Ectodermal cell (in vitro differentiated cells): ENCODE measurements around the gene LRFN5.

ENCODE experiments used
- H3K27ac ChIP-seq: 2 replicates; pipeline ENCODE4 v1.7.0; 2013; ENCODE audit warnings: mild to moderate bottlenecking, low read depth, low read length; ENCODE audit not compliant: insufficient read depth, poor library complexity, severe bottlenecking
- H3K27me3 ChIP-seq: 2 replicates; pipeline ENCODE4 v1.7.0; 2013; ENCODE audit warnings: mild to moderate bottlenecking, low read length; ENCODE audit not compliant: insufficient read depth, control insufficient read depth, poor library complexity, severe bottlenecking
- H3K36me3 ChIP-seq: one replicate; pipeline ENCODE4 v1.7.0; 2013; ENCODE audit warnings: low read length; ENCODE audit not compliant: control insufficient read depth, insufficient read depth
- H3K4me1 ChIP-seq: one replicate; pipeline ENCODE4 v1.7.0; 2013; ENCODE audit warnings: low read length; ENCODE audit not compliant: control insufficient read depth, insufficient read depth
- H3K4me3 ChIP-seq: 2 replicates; pipeline ENCODE4 v1.7.0; 2013; ENCODE audit warnings: low read depth, low read length, control low read depth; ENCODE audit not compliant: insufficient read depth
- H3K9me3 ChIP-seq: 2 replicates; pipeline ENCODE4 v1.7.0; 2013; ENCODE audit warnings: mild to moderate bottlenecking, low read length, moderate library complexity; ENCODE audit not compliant: control insufficient read depth
- WGBS, 2 experiments: methylation state at CpG; one replicate each; pipeline ENCODE4 v1.1.7; 2013; ENCODE audit warnings: missing lambda C conversion rate in 2 of 2; 5-methylcytosine and 5-hydroxymethylcytosine counted together

The LRFN5 gene

GRCh38 chr14:41915732-41916131 lies 309.1 kb downstream of the LRFN5 start:
- Histone ChIP-seq H3K4me1 (no peaks in the 10 kb centered on the region), H3K4me3 (no peak overlapping the region), H3K9me3 (no peaks in the 10 kb centered on the region)

DNA sequence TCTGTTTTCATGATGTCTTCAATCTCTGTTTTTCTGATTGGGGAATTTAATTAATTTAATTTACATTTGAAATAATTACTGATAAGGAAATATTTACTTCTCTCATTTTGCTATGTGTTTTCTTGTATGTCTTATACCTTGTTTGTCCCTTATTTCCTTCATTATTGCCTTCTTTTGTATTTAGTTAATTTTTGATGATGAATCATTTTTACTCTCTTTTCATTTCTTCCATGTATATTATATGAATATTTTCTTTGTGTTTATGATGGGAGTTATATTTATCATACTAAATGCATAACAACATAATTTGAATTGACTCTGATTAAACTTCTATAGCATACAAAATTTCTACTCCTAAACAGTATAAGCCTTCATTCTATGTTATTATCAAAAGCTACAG lies 309.6 kb downstream of the LRFN5 start:
- no peaks in the 10 kb centered on the region for H3K9me3 ChIP-seq
- no peaks in the 10 kb centered on the region for H3K4me1 ChIP-seq
- no peaks in the 10 kb centered on the region for H3K36me3 ChIP-seq
- no peaks in the 10 kb centered on the region for H3K27me3 ChIP-seq
- no peak overlapping the region for H3K4me3 ChIP-seq
- H3K27ac ChIP-seq = no peak overlapping the region

More at GRCh38 chr14:41915732-41916131, 309.1 kb downstream of the LRFN5 start:
- no peaks in the 10 kb centered on the region for H3K36me3 ChIP-seq
- no peaks in the 10 kb centered on the region for H3K27me3 ChIP-seq
- no peak overlapping the region for H3K27ac ChIP-seq

- H3K36me3 ChIP-seq = no peaks in the 10 kb centered on the region
- no peaks in the 10 kb centered on the region for H3K27me3 ChIP-seq
- no peaks in the 10 kb centered on the region for H3K9me3 ChIP-seq
- no peak overlapping the region for H3K4me3 ChIP-seq
- no peak overlapping the region for H3K27ac ChIP-seq
- H3K4me1 ChIP-seq = no peaks in the 10 kb centered on the region
- WGBS, 2 experiments = 52 to 63% methylated on average over 2 of the region's 2 CpGs
These were observed 318.7 kb downstream of the LRFN5 start for GRCh38 chr14:41925409-41925808.

GRCh38 chr14:41950428-41951151 lies 343.9 kb downstream of the LRFN5 start:
- 90 to 95% methylated on average over 7 of the region's 7 CpGs for WGBS, 2 experiments
- H3K27me3 ChIP-seq = no peaks in the 10 kb centered on the region
- no peaks in the 10 kb centered on the region for H3K9me3 ChIP-seq
- H3K4me3 ChIP-seq = no peak overlapping the region
- no peak overlapping the region for H3K27ac ChIP-seq
- H3K4me1 ChIP-seq = no peaks in the 10 kb centered on the region
- H3K36me3 ChIP-seq = no peaks in the 10 kb centered on the region
